ENCODE data around the gene GNB4. TPM values are rescaled to one million over a fixed set of nuclear protein-coding genes. Genes with fewer than 3 reads are reported as not detected.

Gene GNB4
- total and polyA plus RNA-seq, 2 of the 8 experiments (the other 6 are each of a cell fraction or from before 2014, with no cell fraction given) = 13.4 to 29.2 TPM

- TF ChIP-seq CBX5 (IDR thresholded peaks at IDR 0.05; ENCODE audit: low read depth, low read length) = no peak
- TF ChIP-seq SP1 (IDR thresholded peaks at IDR 0.05; ENCODE audit: low read depth, low read length) = no peak
- no peak for TF ChIP-seq EP300 (IDR thresholded peaks at IDR 0.05; ENCODE audit: borderline replicate concordance in 1 of 2, low read depth in 2 of 2, low read length in 2 of 2)
- no peak for TF ChIP-seq TAF1 (IDR thresholded peaks at IDR 0.05; ENCODE audit: low read depth, low read length)
- TF ChIP-seq CHD7 (IDR thresholded peaks at IDR 0.05; ENCODE audit: insufficient replicate concordance, low read length) = no peak
- TF ChIP-seq SIX5 (IDR thresholded peaks at IDR 0.05; ENCODE audit: low read depth, low read length) = no peak
- no peak for TF ChIP-seq TAF7 (optimal IDR thresholded peaks at IDR 0.05; ENCODE audit: borderline replicate concordance, low read depth, low read length)
- TF ChIP-seq SIRT6 (IDR thresholded peaks at IDR 0.05; ENCODE audit: low read length) = no peak
- no peak for TF ChIP-seq CBX8 (IDR thresholded peaks at IDR 0.05; ENCODE audit: borderline replicate concordance, low read depth, low read length)
These were observed 95.3 kb downstream of the GNB4 start (continued) for GRCh38 chr3:179355996-179356395.

All from H1 (cell line).